HL-60 (cell line): ENCODE results near the gene RANGAP1.

ENCODE experiments used
- CTCF ChIP-seq: IDR thresholded peaks from one replicate; pipeline ENCODE4 v1.5.1; 2011; ENCODE audit warnings: low read length, control low read depth, inconsistent platforms; ENCODE audit not compliant: insufficient read depth
- POLR2AphosphoS5 ChIP-seq: IDR thresholded peaks from 2 replicates; pipeline ENCODE4 v1.6.1; 2012; ENCODE audit warnings: low read depth
- REST ChIP-seq: IDR thresholded peaks from 2 replicates; pipeline ENCODE4 v1.6.1; 2012; ENCODE audit warnings: low read depth; ENCODE audit not compliant: insufficient replicate concordance
- SPI1 ChIP-seq: IDR thresholded peaks from 2 replicates; pipeline ENCODE4 v1.6.1; 2012; ENCODE audit warnings: low read depth, mild to moderate bottlenecking, borderline replicate concordance

GRCh38 chr22:41273128-41273527 lies 12.9 kb downstream of the RANGAP1 start:
- TF ChIP-seq SPI1 (no peak), CTCF (no peak), REST (no peak), POLR2AphosphoS5 (no peak)
